Type B pancreatic cell (in vitro differentiated cells): Measurements from ENCODE around the gene OOSP2. TPM values are rescaled to one million over a fixed set of nuclear protein-coding genes. Genes with fewer than 3 reads are reported as not detected.
"Not testable (repeated sequence)": the region's sequence is repeated elsewhere in the genome, so short reads cannot be mapped to it uniquely, and the experiment has no call there.

Experiments
- DNase-seq: peaks from one replicate; pipeline ENCODE4 v3.0.0; 2021; ENCODE audit warnings: mixed read lengths; ENCODE audit not compliant: unreplicated experiment; ENCODE audit errors: extremely low spot score
- H3K27ac Mint-ChIP-seq: 2 replicates; pipeline ENCODE4 v1.8.0; 2021; ENCODE audit warnings: mild to moderate bottlenecking, mixed read lengths
- H3K27me3 Mint-ChIP-seq: 2 replicates; pipeline ENCODE4 v1.8.0; 2021; ENCODE audit warnings: mixed read lengths
- H3K36me3 Mint-ChIP-seq: 2 replicates; pipeline ENCODE4 v1.8.0; 2021; ENCODE audit warnings: mixed read lengths
- H3K4me1 Mint-ChIP-seq: one replicate; pipeline ENCODE4 v1.8.0; 2021; ENCODE audit warnings: mixed read lengths; ENCODE audit not compliant: unreplicated experiment
- H3K4me3 Mint-ChIP-seq: 2 replicates; pipeline ENCODE4 v1.8.0; 2021; ENCODE audit warnings: mild to moderate bottlenecking, mixed read lengths
- H3K9me3 Mint-ChIP-seq: 2 replicates; pipeline ENCODE4 v1.8.0; 2021; ENCODE audit warnings: mixed read lengths
- CTCF ChIP-seq: fragments of 200-600 bp; sonication (generic); conservative IDR thresholded peaks from 2 replicates; pipeline ENCODE4 v1.5.0; 2021; ENCODE audit warnings: antibody characterized with exemption, mild to moderate bottlenecking
- total RNA-seq: library from RNA; stranded (reverse); gene quantifications from 2 replicates; pipeline ENCODE4 v1.2.1, GENCODE V29; 2021; ENCODE audit warnings: low replicate concordance

Gene OOSP2
- total RNA-seq, 1 donor from 2014 or later, result not detected

GRCh38 chr11:60005360-60005759, 34.8 kb upstream of the OOSP2 start:
- TF ChIP-seq CTCF, result no peak
- no peaks in the 10 kb centered on the region for H3K4me1 Mint-ChIP-seq
- DNase-seq, result no peak
- H3K36me3 Mint-ChIP-seq, result no peaks in the 10 kb centered on the region
- no peak overlapping the region for H3K27ac Mint-ChIP-seq
- H3K4me3 Mint-ChIP-seq, result no peak overlapping the region
- H3K27me3 Mint-ChIP-seq, result no peaks in the 10 kb centered on the region
- H3K9me3 Mint-ChIP-seq, result no peaks in the 10 kb centered on the region

- Mint-ChIP-seq H3K27me3 (no peaks in the 10 kb centered on the region), H3K27ac (no peak within 1 kb of the TSS), H3K9me3 (no peaks in the 10 kb centered on the region), H3K4me1 (no peaks in the 10 kb centered on the region), H3K4me3 (no peak within 1 kb of the TSS), H3K36me3 (no peaks in the 10 kb centered on the region)
- TF ChIP-seq CTCF, result no peak
- no peak for DNase-seq
Observed at GRCh38 chr11:60016881-60017280, 23.3 kb upstream of the OOSP2 start, which contains the start of gene OOSP4B. Gene OOSP4B, plus strand, starts transcription at chr11:60017181.

GRCh38 chr11:60018058-60018457, 22.2 kb upstream of the OOSP2 start:
- DNase-seq, result no peak
- TF ChIP-seq CTCF, result no peak
- H3K27ac Mint-ChIP-seq, result no peak overlapping the region
- no peaks in the 10 kb centered on the region for H3K9me3 Mint-ChIP-seq
- H3K4me1 Mint-ChIP-seq, result no peaks in the 10 kb centered on the region
- H3K4me3 Mint-ChIP-seq, result no peak overlapping the region
- H3K36me3 Mint-ChIP-seq, result no peaks in the 10 kb centered on the region
- no peaks in the 10 kb centered on the region for H3K27me3 Mint-ChIP-seq

- not testable (repeated sequence) for H3K4me3 Mint-ChIP-seq, H3K27me3 Mint-ChIP-seq, H3K4me1 Mint-ChIP-seq, H3K9me3 Mint-ChIP-seq, H3K36me3 Mint-ChIP-seq, DNase-seq, H3K27ac Mint-ChIP-seq
Observed at GRCh38 chr11:60020376-60020775, 19.8 kb upstream of the OOSP2 start.

GRCh38 chr11:60029015-60029632, 11.1 kb upstream of the OOSP2 start:
- Mint-ChIP-seq H3K27ac (no peak overlapping the region), H3K36me3 (no peaks in the 10 kb centered on the region)

GRCh38 chr11:60050422-60050821, 10.2 kb downstream of the OOSP2 start:
- H3K27me3 Mint-ChIP-seq, H3K36me3 Mint-ChIP-seq, H3K4me3 Mint-ChIP-seq, DNase-seq, H3K4me1 Mint-ChIP-seq, H3K27ac Mint-ChIP-seq, H3K9me3 Mint-ChIP-seq: not testable (repeated sequence)

More at GRCh38 chr11:60029015-60029632, 11.1 kb upstream of the OOSP2 start:
- TF ChIP-seq CTCF, result no peak
- H3K27me3 Mint-ChIP-seq, result no peaks in the 10 kb centered on the region
- DNase-seq, result no peak
- H3K9me3 Mint-ChIP-seq, result no peaks in the 10 kb centered on the region
- H3K4me3 Mint-ChIP-seq, result no peak overlapping the region
- H3K4me1 Mint-ChIP-seq, result no peaks in the 10 kb centered on the region

GRCh38 chr11:60050839-60051238, 10.6 kb downstream of the OOSP2 start:
- not testable (repeated sequence) for H3K27ac Mint-ChIP-seq, H3K9me3 Mint-ChIP-seq, H3K4me1 Mint-ChIP-seq, DNase-seq, H3K4me3 Mint-ChIP-seq, H3K27me3 Mint-ChIP-seq, H3K36me3 Mint-ChIP-seq
